HG03520 (cell line): ENCODE results near the gene SMURF1.

Experiments
- ATAC-seq: cut with Tn5 transposase; IDR thresholded peaks from one replicate; pipeline ENCODE4 v1.9.1; 2021; ENCODE audit warnings: mild to moderate bottlenecking, moderate library complexity; ENCODE audit not compliant: unreplicated experiment

SMURF1 gene

DNA sequence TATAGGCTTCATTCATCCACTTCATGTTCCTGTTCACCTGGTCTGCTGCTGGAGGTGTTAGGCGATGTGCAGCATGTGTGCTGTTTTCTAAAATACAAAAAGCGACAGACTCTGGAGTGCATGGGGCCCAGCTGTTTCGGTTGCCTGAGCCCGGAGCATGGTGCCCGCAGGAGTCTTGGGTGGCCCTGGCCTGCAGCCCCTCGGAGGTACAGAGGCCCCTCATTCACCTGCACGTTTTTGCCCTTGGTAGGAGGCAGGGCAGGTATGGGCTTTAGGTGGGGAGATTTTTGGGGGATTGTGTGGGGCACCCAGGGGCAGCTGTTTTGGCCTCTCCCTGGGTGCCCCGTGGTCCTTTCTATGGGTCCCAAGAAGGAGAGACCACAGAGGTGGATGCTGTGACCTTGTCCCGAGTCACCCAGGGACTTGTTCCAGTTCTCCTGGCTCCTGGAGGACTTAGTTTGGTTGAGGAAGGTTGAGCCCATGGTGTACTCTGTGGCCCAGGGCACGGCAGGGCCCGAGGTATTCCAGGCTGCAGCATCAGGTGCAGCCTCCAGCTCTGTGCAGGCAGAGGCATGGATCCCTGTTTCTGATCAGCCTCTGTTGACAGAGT lies 134.9 kb downstream of the SMURF1 start:
- no peak for ATAC-seq

GRCh38 chr7:99008181-99008631 lies 135.7 kb downstream of the SMURF1 start:
- no peak for ATAC-seq

GRCh38 chr7:99006739-99007424 lies 137.0 kb downstream of the SMURF1 start:
- no peak for ATAC-seq

GRCh38 chr7:99005776-99006175 lies 138.1 kb downstream of the SMURF1 start:
- no peak for ATAC-seq

DNA sequence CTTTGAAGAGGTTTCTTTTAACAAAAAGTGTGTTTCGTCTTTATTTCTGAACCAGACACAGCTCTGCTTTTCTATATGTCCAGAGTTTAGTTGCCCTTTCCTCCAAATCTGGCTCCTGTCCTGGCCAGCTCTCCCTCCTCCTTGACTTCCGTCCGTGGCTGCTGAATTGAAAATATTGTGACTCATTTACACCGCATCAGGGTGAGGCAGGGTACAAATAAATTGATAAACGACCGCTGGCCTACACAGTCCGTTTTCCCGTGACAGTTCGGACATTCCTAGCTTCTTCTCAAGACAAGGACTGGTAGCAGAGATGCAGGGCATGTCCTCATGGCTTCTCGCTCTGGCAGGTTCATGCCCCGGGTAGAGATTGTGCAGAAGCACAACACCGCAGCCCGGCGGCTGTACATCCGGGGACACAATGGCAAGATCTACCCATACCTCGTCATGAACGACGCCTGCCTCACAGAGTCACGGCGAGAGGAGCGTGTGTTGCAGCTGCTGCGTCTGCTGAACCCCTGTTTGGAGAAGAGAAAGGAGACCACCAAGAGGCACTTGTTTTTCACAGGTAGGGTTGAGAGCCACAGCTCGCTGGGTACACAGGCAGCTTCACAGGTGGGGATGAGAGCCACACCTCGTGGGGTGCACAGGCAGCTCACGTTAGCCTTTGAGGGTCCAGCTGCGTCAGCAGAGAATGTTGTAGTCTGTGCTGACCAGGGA lies 139.0 kb downstream of the SMURF1 start:
- no peak for ATAC-seq

DNA sequence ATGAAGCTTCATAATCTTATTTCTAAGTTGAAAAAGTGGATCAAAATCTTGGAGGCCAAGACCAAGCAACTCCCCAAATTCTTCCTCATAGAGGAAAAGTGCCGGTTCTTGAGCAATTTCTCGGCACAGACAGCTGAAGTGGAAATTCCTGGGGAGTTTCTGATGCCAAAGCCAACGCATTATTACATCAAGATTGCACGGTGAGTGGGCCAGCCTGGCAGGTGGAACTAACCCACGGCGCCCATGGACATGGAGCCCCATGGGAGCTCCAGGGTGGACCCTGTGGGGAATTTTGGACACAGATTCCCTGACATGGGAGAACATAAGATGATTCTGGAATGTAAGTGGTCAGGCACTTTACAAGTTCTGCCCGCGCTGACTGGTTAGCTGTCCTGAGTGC lies 139.7 kb downstream of the SMURF1 start:
- ATAC-seq, result no peak

DNA sequence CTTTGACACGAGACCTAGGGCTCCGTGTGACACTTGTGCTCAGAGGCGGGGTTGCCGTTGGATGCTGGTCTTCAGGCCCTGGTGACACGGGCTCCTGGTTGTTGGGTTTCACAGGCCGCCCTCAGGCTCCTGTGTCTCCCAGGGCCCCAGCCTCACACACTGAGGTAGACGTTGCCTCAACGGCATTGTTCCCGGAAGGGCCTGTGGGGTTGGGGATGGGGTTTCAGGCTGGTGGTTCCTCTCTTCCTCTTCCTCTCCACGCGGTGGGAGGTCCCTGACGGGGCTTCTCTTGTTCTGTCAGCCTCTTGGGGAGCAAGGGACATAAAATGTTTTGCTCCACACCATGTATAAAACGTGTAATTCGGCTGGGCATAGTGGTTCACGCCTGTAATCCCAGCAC lies 140.5 kb downstream of the SMURF1 start:
- no peak for ATAC-seq

DNA sequence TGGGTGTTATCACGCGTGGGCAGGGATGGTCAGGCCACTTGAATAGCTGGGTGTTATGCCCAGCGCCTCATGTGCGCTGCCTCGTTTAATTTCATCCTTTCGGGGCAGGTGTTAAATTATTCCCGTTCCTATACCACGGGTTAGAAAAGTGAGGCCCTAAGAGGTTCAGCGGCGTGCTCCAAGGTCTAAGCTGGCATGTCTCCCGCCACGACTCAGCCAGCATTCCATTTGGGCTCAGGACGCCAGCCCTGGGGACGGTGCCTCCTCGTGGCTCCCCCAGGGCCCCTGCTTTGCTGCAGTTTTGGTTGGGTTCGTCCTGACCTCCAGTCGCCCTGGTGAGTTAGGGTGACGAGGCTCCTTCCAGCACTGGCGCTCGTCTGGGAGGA lies 141.1 kb downstream of the SMURF1 start:
- ATAC-seq, result no peak

DNA sequence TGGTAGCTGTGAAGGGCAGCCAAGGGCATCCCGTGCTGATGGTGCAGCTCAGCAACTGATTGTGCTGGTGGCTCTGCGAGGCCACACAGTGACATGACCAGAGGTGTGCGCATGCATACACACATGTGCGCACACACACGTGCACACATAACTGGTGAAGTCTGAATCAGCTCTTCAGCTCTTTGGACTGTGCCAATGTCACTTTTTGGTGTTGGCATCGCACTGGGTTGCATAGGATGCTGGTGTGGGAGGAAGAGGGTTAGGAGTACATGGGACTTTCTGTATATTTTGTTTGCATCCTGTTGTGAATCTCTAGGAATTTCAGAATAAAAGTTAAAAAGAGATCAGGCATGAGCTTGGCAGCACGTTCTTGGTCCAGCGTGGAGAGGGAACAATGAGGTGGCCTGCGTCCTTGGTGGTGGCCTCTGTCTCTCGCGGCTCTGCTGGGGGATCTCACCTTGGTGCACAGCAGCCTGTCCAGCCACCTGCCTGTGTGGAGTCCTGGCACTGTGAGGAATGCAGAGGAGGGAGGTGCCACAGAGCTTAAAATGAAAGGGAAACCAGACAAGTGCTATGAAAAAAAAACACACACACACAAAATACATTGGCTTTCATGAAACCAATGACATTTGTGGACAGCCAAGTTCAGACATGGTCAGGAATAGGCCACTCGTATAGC lies 141.6 kb downstream of the SMURF1 start:
- no peak for ATAC-seq

- no peak for ATAC-seq
Measured at GRCh38 chr7:99001482-99002147, 142.3 kb downstream of the SMURF1 start.

DNA sequence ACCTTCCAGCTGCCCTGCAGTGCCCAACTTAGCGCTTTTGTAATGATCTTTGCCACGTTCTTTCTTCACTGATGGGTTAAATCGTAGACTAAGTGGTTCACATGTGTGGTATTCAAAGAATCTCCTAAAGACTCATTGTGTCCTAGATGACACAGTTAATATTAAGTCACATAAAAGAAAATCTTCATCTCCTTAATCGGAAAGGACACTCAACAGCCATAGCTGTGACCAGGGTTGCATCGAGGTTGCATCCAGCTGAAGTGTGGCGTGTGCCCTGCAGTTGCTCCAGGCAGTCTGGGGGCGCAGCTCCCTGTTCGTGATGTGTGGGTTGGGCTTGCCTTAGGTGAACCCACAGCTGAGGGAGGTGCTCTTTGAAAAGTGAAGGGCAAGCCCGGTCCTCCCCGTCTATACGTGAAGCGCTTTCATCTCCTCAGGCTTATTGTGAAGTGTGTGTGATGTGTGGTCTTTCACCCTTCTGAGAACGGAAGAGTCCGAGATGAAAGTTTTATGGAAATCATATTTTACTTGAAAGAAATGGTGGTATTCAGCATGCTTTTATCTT lies 142.9 kb downstream of the SMURF1 start:
- no peak for ATAC-seq

- ATAC-seq, result no peak
Measured at GRCh38 chr7:99000196-99000903, 143.6 kb downstream of the SMURF1 start.

DNA sequence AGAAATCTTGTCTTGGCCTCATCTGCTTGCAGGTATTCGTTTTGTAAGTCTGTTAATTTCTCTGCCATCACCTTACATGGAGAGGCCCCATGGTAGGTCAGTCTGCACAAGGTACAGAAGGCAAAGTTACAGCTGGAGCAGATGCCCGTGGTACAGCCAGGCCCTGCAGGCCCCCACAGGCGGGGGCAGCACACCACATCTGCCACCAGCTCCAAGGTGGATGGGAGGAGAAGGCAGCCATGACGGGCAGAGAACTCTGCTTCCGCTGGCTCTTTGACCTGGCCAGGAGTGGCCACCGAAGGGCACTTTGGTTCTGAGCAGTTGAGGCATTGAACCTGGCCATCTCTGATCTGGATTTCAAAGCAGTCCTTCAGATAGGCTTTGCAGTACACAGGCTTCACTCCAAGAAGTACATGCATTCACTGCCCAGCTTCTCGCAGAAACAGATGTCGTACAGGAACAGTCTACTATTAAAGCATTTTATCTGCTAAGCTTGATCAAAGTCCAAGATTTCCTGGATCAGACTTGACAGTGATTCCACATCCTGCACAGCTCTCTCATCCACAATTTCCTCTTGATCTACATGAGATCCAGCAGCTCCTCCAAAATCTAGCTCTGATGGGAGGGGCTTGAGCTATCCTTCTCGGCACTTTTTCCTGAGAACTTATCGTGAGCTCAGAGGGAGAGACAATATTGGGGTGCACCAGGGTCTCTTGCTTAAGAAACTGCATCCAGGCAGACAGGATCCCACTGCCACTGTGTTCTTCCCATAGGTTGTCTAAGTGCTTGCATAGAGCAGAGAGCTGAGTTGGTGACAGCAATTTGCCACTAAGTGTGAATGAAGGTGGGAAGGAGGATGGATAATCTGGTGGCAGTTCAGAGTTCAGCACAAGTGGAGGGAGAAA lies 144.8 kb downstream of the SMURF1 start:
- ATAC-seq, result no peak

DNA sequence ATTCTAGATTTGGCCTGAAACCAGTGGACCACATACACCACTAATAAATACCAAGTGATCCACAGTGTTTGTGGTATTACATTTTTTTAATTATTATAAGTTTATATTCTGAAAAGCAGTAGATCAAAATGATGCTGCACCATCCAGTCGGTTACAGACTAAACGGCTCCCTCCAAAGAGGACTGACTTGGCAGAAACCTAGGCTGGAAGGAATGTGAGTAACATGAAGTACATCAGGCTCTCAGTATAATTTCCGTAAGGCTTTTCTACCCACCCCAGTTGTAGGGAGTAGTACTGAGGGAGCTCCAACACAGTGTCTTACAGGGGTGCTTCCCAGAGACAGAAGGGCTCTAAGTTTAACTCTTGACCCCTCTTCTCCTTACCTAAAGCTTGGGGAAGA lies 146.1 kb downstream of the SMURF1 start:
- no peak for ATAC-seq

- ATAC-seq, result no peak
Measured at GRCh38 chr7:98996150-98996552, 147.8 kb downstream of the SMURF1 start.

- no peak for ATAC-seq
Measured at GRCh38 chr7:98995523-98996149, 148.3 kb downstream of the SMURF1 start.

GRCh38 chr7:98995111-98995510 lies 148.8 kb downstream of the SMURF1 start:
- no peak for ATAC-seq

DNA sequence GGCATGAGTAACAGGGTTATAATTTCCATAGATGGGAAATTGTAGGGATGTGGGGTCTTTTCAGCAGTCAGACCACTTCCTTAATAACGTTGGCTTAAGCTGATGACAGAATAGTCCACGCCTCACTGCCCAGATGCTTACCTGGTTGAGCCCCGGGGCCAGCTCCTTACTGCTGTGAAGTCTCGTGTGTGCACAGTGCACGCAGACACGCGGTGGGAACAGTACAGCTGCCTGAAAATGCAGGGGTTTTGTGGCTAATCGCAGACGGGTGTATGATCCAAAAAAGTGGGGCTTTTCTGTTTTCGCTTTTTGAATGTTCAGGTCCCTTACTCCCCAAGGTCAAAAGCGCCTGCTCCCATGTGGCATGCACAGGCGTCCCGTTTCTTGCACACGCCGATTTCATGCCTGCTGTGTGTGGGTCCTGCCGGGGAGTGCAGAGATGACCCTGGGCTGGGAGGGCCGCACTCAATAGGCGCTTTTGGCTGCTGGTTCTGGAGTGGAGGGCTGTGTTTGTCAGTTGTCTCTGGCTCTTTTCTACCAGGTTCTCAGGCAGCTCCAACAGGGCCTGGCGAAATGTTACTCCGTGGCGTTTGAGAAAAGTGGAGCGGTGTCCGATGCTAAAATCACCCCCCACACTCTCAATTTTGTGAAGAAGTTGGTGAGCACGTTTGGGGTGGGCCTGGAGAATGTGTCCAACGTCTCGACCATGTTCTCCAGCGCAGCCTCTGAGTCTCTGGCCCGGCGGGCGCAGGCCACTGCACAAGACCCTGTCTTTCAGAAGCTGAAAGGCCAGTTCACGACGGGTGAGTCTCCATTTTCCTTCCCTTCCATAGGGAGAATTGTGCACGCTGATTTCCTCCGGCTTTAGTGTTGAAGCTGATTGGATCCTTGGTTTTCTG lies 149.6 kb downstream of the SMURF1 start:
- ATAC-seq, result no peak
